B cell (primary cell): Measurements from ENCODE around the gene ARHGEF9. TPM values are rescaled to one million over a fixed set of nuclear protein-coding genes. Genes with fewer than 3 reads are reported as not detected.
"Not testable (repeated sequence)": the region's sequence is repeated elsewhere in the genome, so short reads cannot be mapped to it uniquely, and the experiment has no call there.

ENCODE experiments used
- ATAC-seq: fragments of 200-7000 bp; cut with Tn5 transposase; one replicate; pipeline ENCODE4 v1.10.0; 2021; ENCODE audit warnings: low read depth, mild to moderate bottlenecking, moderate number of reproducible peaks, moderate library complexity
- CTCF ChIA-PET: fragments of 350-600 bp; sonication (Branson Sonifier 250); formaldehyde crosslinking; loops from one replicate; lab custom pipeline; 2021; ENCODE audit warnings: antibody characterized with exemption, inconsistent platforms; lab: Charles Lee
- POLR2A ChIA-PET: fragments of 350-600 bp; sonication (Branson Sonifier 250); formaldehyde crosslinking; loops from one replicate; lab custom pipeline; 2021; ENCODE audit warnings: antibody characterized with exemption; lab: Charles Lee
- DNase-seq: peaks from one replicate; pipeline ENCODE4 v3.0.0; 2013
- H2AFZ ChIP-seq: 2 replicates; pipeline ENCODE4 v1.6.1; 2012; ENCODE audit warnings: mild to moderate bottlenecking, low read depth, low read length; ENCODE audit not compliant: insufficient read depth, poor library complexity, severe bottlenecking
- H3K27ac ChIP-seq, 2 donors: 1 replicate in 1 of 2; 2 replicates in 1 of 2; pipeline ENCODE4 v1.5.1; 2012 to 2013; ENCODE audit warnings: low read length in 2 of 2, mild to moderate bottlenecking in 2 of 2, moderate library complexity in 1 of 2
- H3K27me3 ChIP-seq, 4 experiments: fragments of 200-600 bp in 1 of 4; sonication (generic) in 1 of 4; replicated peaks in 1 of 4; 1 replicate in 2 of 4; 2 replicates in 2 of 4; pipeline versions ENCODE4 v1.6.1 to v1.7.0; 2013 to 2016; ENCODE audit warnings: low read length in 3 of 4, mild to moderate bottlenecking in 2 of 4, mixed read lengths in 1 of 4, moderate library complexity in 1 of 4; ENCODE audit not compliant: insufficient read depth in 4 of 4, control insufficient read depth in 3 of 4; ENCODE audit errors: control extremely low read depth in 1 of 4
- H3K36me3 ChIP-seq, 2 experiments: replicated peaks in 1 of 2; 1 replicate in 1 of 2; 2 replicates in 1 of 2; pipeline versions ENCODE4 v1.6.1 to v1.7.1; 2013; ENCODE audit warnings: low read length in 1 of 2; ENCODE audit not compliant: insufficient read depth in 2 of 2, control insufficient read depth in 1 of 2; ENCODE audit errors: control extremely low read depth in 1 of 2, extremely low read depth in 1 of 2
- H3K4me1 ChIP-seq, 2 donors: fragments of 200-600 bp in 1 of 2; sonication (generic) in 1 of 2; 1 replicate in 1 of 2; 2 replicates in 1 of 2; pipeline versions ENCODE4 v1.5.1 to v1.6.1; 2013 to 2017; ENCODE audit warnings: low read length in 2 of 2; ENCODE audit not compliant: control insufficient read depth in 2 of 2, insufficient read depth in 2 of 2
- H3K4me2 ChIP-seq: replicated peaks from 2 replicates; pipeline ENCODE3; 2012; ENCODE audit warnings: mild to moderate bottlenecking, low read depth, low read length; ENCODE audit not compliant: poor library complexity, severe bottlenecking
- H3K4me3 ChIP-seq, 5 experiments: fragments of 200-600 bp in 1 of 5; sonication (generic) in 1 of 5; 1 replicate in 3 of 5; 2 replicates in 2 of 5; pipeline versions ENCODE4 v1.5.1 to v1.7.0; 2011 to 2016; ENCODE audit warnings: low read length in 4 of 5, mild to moderate bottlenecking in 4 of 5, low read depth in 2 of 5, control low read depth in 1 of 5, moderate library complexity in 1 of 5; ENCODE audit not compliant: insufficient read depth in 1 of 5; ENCODE audit errors: control extremely low read depth in 1 of 5, extremely low read depth in 1 of 5
- H3K79me2 ChIP-seq: fragments of 200-600 bp; sonication (generic); one replicate; pipeline ENCODE4 v1.6.0; 2016; ENCODE audit warnings: low read length; ENCODE audit not compliant: control insufficient read depth, insufficient read depth
- H3K9ac ChIP-seq: fragments of 200-600 bp; sonication (generic); 2 replicates; pipeline ENCODE4 v1.6.1; 2017; ENCODE audit warnings: mild to moderate bottlenecking, low read length, moderate library complexity
- H3K9me3 ChIP-seq, 3 donors: one replicate each; pipeline versions ENCODE4 v1.6.1 to v1.7.1; 2013; ENCODE audit warnings: low read length in 2 of 3; ENCODE audit not compliant: control insufficient read depth in 2 of 3, insufficient read depth in 1 of 3; ENCODE audit errors: control extremely low read depth in 1 of 3
- H4K20me1 ChIP-seq: 2 replicates; pipeline ENCODE4 v1.6.0; 2012; ENCODE audit warnings: mild to moderate bottlenecking, low read length; ENCODE audit not compliant: insufficient read depth, control insufficient read depth, poor library complexity, severe bottlenecking
- H3K27ac Mint-ChIP-seq: one replicate; pipeline ENCODE4 v1.8.0; 2021; ENCODE audit warnings: mixed read lengths
- H3K27me3 Mint-ChIP-seq: one replicate; pipeline ENCODE4 v1.8.0; 2021; ENCODE audit warnings: mixed read lengths
- H3K4me1 Mint-ChIP-seq: one replicate; pipeline ENCODE4 v1.8.0; 2021; ENCODE audit warnings: mixed read lengths
- H3K4me3 Mint-ChIP-seq: one replicate; pipeline ENCODE4 v1.8.0; 2021; ENCODE audit warnings: mixed read lengths
- H3K9me3 Mint-ChIP-seq: one replicate; pipeline ENCODE4 v1.8.0; 2022; ENCODE audit warnings: mixed read lengths; ENCODE audit not compliant: insufficient read depth
- CTCF ChIP-seq: fragments of 200-600 bp; IDR thresholded peaks from one replicate; pipeline ENCODE4 v1.8.0; 2022; ENCODE audit warnings: antibody characterized with exemption, mild to moderate bottlenecking
- EZH2 ChIP-seq: IDR thresholded peaks from 2 replicates; pipeline ENCODE4 v1.6.1; 2012; ENCODE audit warnings: borderline replicate concordance, low read depth, mild to moderate bottlenecking, moderate library complexity, low read length; ENCODE audit not compliant: insufficient read depth, poor library complexity, severe bottlenecking
- WGBS: methylation state at CpG from one replicate; pipeline ENCODE4 v1.1.5; 2013; ENCODE audit warnings: missing lambda C conversion rate; ENCODE audit not compliant: insufficient coverage; 5-methylcytosine and 5-hydroxymethylcytosine counted together
- intact Hi-C: fragments of 100-400 bp; cut with micrococcal nuclease; formaldehyde crosslinking; loops from one replicate; pipeline ENCODE4 v1.10.0; 2022
- polyA plus RNA-seq: library from polyadenylated mRNA; depleted of rRNA; stranded (reverse); fragments of >200 nt; gene quantifications from 2 replicates; pipeline ENCODE4 v1.2.3, GENCODE V29; 2012
- total RNA-seq, 2 donors: library from RNA; stranded (reverse); fragments of 120-200 nt in 1 of 2; gene quantifications; 1 replicate in 1 of 2; 2 replicates in 1 of 2; pipeline versions ENCODE4 v1.2.3 to v1.2.4, GENCODE V29; 2013 to 2022

Gene ARHGEF9
- total and polyA plus RNA-seq, 2 donors (not counting 1 experiment from before 2014, with no cell fraction given): 10.1 to 29.3 TPM

- intact Hi-C loops: no loop called here
- Histone ChIP-seq H4K20me1 (no peaks in the 10 kb centered on the region), H3K4me3 (no peak overlapping the region), H3K9me3 (no peaks in the 10 kb centered on the region), H3K27me3 (no peaks in the 10 kb centered on the region), H3K79me2 (no peaks in the 10 kb centered on the region), H3K4me1 (no peaks in the 10 kb centered on the region), H3K4me2 (no peak overlapping the region), H3K27ac (no peak overlapping the region), H3K9ac (no peak overlapping the region), H3K36me3 (peaks cover 0 to 2% of the 10 kb centered on the region in 2 experiments), H2AFZ (no peak overlapping the region)
- Mint-ChIP-seq H3K4me3 (no peak overlapping the region), H3K4me1 (no peaks in the 10 kb centered on the region), H3K27ac (no peak overlapping the region), H3K27me3 (no peaks in the 10 kb centered on the region), H3K9me3 (no peaks in the 10 kb centered on the region)
- DNase-seq: no peak
- 80% methylated on average over 1 of the region's 7 CpGs for WGBS
- ATAC-seq: no peak
- TF ChIP-seq EZH2 (no peak), CTCF (no peak)
- ChIA-PET POLR2A (no interaction called here), CTCF (no interaction called here)
These were observed 132.8 kb downstream of the ARHGEF9 start for GRCh38 chrX:63652086-63652765.

- H3K4me2 ChIP-seq, H3K4me1 ChIP-seq, H3K79me2 ChIP-seq, H3K4me3 ChIP-seq, H3K4me3 Mint-ChIP-seq, H3K9ac ChIP-seq, H3K27ac ChIP-seq, H4K20me1 ChIP-seq, H3K9me3 Mint-ChIP-seq, H3K27me3 ChIP-seq, H3K27me3 Mint-ChIP-seq, H3K36me3 ChIP-seq, ATAC-seq, H2AFZ ChIP-seq, H3K9me3 ChIP-seq, intact Hi-C loops, H3K27ac Mint-ChIP-seq, DNase-seq, H3K4me1 Mint-ChIP-seq, CTCF ChIA-PET, POLR2A ChIA-PET: not testable (repeated sequence)
- no CpG with 5 or more reads among the region's 2 CpGs for WGBS
These were observed 139.3 kb downstream of the ARHGEF9 start for GRCh38 chrX:63645748-63646147.
